ENCODE data around the gene TMC3.
"Not testable (repeated sequence)": the region's sequence is repeated elsewhere in the genome, so short reads cannot be mapped to it uniquely, and the experiment has no call there.

The TMC3 gene

GRCh38 chr15:81346611-81347010 is 27.4 kb downstream of the TMC3 start:
- no peak for DNase-seq (ENCODE audit: low spot score)

- DNase-seq (ENCODE audit: low spot score) = no peak
Measured at GRCh38 chr15:81343371-81343770, 30.6 kb downstream of the TMC3 start.

DNA sequence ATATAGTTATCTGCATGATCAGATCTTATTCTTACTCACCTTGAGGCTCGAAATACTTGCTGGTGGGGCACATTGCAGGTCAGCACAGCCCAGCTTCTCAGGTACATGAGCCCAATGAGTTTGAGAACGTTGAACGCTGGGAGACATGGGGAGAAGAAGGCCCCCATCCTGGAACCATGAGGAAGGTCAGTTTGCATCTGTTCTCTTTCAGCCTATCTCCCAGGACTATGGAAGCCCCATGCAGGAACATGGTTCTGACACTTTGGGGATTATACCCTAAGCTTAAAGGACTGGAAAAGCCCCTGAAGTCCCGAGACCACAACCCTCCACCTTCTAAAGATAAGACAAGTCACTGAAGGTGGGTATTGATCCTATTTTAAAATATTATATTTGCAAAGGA is 32.7 kb downstream of the TMC3 start:
- no peak for DNase-seq (ENCODE audit: low spot score)

DNA sequence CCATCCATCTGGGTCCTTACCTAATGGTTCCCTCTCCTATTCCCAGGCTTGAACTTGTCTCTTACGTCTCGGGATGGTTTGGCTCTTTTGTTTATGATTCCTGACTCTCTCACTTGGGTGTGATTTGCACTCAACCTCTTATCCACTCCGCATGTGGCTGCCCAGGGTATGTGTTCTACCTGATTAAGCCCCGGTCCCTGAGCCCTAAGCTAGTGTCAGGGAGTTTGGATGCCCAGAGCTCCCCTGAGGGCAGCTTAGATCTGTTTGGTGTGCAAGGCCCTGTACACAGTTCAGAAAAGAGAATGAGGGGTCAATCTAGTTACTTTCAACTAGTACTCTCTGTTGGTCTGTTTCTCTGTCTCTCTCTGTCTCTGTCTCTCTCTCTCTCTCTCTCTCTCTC is 34.2 kb downstream of the TMC3 start:
- no peak for DNase-seq (ENCODE audit: low spot score)

GRCh38 chr15:81339321-81339720 is 34.7 kb downstream of the TMC3 start:
- DNase-seq (ENCODE audit: low spot score) = no peak

GRCh38 chr15:81338170-81339007 is 35.6 kb downstream of the TMC3 start:
- DNase-seq (ENCODE audit: low spot score) = no peak

DNA sequence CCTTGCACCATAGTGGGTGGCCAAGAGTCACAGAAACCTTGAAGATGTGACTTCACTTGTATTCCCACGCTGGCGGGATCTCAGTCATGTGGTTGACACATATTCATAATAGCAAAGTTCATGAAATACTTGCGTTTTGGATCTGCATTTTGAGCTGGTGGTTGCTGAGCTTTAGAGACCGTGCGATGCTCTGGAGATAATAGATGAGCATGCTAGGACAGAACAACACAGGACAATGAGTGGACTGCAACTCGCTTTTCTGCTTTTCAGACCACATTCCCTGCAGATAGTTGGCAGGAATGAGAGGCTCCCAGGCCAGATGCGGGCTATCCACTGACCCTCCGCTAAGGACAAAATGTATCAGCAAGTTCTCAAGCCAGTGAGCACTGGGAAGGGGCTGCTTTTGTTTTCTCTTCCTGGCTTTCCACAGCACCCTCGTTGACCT is 36.3 kb downstream of the TMC3 start:
- no peak for DNase-seq (ENCODE audit: low spot score)

DNA sequence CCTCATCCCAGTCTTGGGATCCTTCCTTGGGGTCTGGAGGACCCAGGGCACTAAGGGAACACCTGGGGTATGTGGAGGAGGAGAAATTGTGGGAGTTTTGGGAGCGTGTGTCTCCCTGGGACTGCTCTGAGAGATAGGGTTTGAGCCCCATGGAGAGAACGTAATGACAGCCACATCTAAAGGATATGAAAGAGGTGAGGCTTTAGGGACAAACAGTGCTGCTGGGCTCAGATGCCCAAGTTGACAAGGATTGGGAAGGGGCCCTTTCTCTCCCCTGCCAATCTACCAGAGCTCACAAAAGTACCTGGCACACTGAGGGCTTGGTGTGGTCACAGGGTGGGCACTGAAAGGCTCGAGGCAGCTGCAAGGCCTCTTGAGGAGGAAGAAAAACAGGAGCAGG is 36.8 kb downstream of the TMC3 start:
- no peak for DNase-seq (ENCODE audit: low spot score)

- DNase-seq (ENCODE audit: low spot score) = no peak
Measured at GRCh38 chr15:81336568-81336967, 37.4 kb downstream of the TMC3 start.

GRCh38 chr15:81335631-81336030 is 38.4 kb downstream of the TMC3 start:
- no peak for DNase-seq (ENCODE audit: low spot score)

DNA sequence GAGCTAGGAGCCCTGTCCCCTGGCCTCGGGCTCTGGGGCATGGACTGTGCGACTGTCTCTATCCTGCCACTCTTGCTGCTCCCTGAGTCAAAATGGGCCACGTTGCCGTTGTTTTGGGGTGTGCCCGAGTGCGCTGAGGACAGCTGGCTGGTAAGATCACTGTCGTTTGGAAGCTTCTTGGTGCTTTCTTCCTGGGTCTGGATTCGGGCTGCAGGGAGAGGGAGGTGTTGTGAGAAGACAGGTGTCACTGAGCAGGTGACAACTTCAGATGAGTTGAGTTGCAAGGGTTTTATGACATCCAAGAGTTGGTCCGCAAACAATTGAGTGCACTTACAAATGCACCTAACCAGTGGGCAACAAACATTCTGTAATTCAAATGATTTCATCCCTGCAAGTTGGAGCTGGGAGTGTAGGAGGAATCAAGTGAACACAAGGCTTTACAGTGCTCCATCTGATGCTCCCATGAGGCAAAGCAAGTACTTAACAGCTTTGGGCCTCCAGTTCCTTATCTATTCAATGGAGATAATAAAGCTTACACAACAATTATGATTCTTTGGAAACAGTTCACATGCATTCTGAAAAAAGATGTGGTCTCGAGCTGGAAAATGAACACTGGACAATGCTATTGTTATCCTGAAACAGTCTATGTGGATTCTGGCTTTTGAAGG is 39.1 kb downstream of the TMC3 start:
- DNase-seq (ENCODE audit: low spot score) = no peak

- no peak for DNase-seq (ENCODE audit: low spot score)
Measured at GRCh38 chr15:81333363-81333762, 40.6 kb downstream of the TMC3 start.

DNA sequence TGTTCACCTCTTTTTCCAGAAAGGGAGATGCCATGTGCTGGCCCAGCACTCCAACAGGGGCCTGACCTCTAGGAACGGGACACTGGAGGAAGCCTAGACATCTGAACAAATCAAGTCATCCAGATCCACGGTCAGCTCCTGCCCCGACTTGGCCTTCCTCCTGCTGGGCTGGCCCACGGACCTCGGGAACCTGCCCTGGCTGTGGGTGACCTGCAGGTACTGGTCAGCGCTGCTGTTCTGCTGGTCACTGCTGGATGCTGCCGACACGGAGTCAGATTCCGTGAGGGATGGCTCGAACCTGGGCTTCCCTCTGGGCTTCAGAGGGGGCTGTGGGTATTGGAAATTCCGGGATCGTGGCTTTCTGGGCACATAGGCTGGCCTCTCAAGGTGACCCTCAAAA is 41.7 kb downstream of the TMC3 start:
- no peak for DNase-seq (ENCODE audit: low spot score)

DNA sequence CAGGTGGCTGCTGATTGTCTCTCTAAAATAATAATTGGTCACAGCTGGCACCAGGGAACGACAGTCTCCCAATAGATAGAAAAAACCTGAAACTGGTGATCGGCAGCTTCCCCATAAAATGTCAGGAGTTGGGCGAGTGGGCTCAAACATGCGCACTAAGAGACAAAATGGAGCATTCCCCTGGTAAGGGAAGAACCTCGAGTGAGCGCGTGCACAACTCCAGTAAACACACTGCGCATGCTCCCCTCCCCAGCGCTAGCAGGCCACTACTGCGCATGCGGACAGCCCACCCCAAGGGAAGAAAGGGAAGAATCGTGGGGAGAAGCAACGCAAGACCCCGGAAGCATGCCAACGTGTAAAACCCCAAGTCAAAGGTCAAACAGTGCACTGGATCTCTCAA is 42.4 kb downstream of the TMC3 start:
- DNase-seq (ENCODE audit: low spot score) = no peak

DNA sequence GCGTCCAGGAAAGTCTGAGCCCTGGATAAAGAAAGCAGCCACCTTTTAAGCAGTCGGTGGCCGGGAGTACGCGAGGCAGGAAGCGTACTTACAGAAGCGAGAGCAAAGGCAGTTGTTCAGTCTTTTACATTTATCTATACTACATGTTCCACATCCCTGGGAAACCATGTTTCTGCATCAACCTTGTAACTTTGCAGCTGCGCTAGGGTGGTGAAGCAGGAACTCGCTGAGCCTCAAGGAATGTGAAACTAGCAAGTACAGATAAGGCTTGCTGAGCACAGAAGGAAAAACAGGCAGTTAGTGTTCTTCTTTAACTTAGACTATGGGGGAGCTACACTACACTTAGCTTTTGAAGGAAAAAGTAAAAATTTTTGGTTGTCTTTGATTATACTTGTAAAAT is 42.9 kb downstream of the TMC3 start:
- DNase-seq (ENCODE audit: low spot score) = not testable (repeated sequence)

GRCh38 chr15:81330366-81331090 is 43.5 kb downstream of the TMC3 start:
- no peak for DNase-seq (ENCODE audit: low spot score)

DNA sequence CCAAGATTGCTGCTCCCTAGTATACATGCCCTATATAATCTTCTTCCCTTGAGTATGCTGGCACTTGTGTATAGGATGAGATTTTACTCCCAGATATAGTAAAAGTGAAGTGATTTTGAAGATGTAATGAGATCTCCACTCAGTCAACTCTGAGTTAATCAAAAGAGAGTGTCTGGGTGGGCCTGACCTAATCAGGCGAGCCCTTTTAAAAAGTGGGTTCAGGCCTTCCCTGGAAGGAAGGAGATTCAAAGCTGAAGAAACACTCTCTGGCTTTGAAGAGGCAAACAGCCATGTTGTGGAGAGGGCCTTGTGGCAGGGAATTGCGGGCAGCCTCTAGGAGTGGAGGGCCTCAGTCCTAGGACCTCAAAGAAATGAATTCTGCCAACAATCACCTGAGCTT is 44.6 kb downstream of the TMC3 start:
- no peak for DNase-seq (ENCODE audit: low spot score)

DNA sequence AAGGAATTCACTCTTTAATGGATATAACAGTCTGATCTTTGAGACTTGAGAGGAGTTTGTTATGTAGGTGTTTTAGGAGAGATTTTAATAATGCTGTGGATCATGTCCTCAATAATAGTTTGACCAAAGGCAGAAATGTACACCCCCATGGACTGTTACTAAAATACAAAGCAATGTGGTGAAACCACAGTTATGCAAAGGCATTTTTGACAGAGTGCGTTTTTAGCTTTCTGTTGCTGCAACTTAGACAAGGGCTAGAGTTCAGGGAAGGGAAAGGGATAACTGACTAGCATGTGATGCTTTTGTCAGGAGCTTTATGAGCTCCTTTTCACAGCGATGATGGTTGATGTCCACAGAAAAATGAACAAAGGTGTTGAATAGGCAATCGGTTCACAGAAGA is 46.5 kb downstream of the TMC3 start:
- DNase-seq (ENCODE audit: low spot score) = no peak

DNA sequence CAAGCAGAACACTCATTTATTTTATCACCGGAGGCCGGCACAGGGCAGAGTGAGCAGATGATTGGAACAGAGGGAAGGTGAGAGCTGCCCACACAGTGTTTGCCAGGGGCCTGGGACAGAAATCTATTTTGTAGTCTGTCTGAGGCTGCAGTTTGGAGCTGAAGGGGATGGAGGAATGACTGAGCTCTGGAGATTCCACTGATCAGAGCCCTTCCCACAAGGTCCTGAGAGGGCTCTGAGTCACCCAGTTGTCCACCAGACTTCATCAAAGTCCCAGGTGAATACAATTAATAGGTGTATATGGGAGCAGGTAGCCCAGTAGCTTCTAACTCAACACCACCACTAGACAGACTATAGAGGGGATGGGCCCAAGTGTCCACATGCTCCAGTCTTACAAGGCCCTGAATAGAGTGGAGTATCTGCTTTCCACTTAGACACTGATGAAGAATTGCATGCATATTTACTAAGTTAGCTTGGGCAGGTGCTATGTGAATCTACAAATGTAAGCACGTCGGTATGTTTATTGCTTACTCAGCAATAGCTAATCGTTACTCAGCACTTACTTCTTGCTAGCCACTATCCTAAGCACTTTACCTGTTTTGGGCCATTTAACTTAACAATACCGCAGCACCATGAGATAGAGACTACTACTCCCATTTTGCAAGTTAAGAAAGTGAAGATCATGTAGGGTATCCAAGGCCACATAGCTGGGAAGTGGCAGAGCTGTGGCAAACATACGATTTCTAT is 47.4 kb downstream of the TMC3 start:
- no peak for DNase-seq (ENCODE audit: low spot score)

DNA sequence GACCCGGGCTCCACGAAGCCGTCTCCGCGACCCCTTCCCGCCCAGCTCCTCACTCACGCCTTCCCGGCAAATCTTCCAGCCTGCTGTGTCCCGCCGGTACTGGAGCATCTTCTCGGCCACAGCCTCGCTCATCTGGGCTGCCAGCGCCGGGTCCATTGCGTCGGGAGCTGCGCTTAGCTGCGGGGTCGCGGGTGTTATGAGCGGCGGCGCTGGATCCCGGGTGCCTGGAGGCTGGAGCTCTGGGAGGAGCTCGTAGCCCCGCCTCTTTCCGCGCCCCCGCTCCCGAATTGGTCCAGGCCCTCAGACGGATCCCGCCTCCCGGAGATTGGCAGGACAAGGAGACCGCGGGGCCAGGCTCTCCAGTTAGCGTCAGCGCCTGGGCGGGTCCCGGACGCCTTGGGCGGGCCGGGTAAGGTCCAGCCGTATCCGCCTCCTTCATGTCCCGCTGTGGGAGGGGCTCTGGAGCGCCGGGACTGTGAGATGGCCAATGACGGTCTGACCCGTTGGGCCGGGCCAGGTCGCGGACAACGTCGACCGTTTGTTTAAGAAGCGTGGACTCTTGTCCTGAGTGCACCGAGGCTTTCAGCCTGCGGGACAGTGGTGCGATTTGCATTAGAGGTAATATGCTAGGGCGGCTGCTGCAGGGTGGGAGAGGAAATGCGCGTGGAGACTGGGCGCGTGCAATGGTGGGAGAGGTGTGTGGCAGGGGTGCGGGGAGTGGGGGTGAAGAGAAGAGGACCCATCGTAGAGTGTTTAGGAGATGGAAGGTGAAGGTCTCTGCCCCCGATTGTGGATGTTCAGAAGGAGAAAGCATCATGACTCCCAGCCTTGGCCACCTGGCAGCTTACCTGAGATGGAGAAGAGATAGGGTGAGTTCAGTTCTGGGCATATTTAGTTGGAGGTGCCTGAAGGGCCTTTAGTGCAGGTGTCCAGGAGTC is 49.8 kb downstream of the TMC3 start, which contains the start of gene STARD5:
TSS of gene STARD5 (minus strand) at position 198 of the 938 bp plus-strand sequence. CDS start at position 156, 42 bp downstream.
- DNase-seq (ENCODE audit: low spot score) = peak; percentile 96

GRCh38 chr15:81323559-81323943 is 50.5 kb downstream of the TMC3 start:
- peak; percentile 13 for DNase-seq (ENCODE audit: low spot score)
